HG03575 (cell line): ENCODE data around the gene PCK1.

Experiments used
- ATAC-seq: cut with Tn5 transposase; IDR thresholded peaks from one replicate; pipeline ENCODE4 v1.9.1; 2021; ENCODE audit not compliant: unreplicated experiment, insufficient number of reproducible peaks, low FRiP score; ENCODE audit errors: extremely low read depth

Gene PCK1

DNA sequence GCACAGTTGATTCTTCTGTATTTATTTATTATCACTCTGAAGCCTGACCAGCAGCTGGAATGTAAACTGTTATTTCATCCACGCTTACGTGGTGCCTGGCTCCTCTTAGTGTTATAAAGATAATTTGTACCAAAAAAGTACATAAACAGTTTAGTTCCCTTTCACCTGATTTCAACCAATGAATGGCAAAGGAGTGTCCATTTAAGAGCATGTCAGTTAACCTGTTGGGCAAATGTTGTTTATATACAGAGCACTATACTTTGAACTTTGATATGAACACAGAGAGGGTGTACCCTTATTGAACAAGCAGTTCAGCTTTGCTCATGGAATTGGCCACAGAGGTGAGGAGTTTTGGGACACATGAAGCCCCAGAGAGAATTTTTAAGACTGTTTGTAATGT, 28.8 kb upstream of the PCK1 start:
- ATAC-seq, result no peak

DNA sequence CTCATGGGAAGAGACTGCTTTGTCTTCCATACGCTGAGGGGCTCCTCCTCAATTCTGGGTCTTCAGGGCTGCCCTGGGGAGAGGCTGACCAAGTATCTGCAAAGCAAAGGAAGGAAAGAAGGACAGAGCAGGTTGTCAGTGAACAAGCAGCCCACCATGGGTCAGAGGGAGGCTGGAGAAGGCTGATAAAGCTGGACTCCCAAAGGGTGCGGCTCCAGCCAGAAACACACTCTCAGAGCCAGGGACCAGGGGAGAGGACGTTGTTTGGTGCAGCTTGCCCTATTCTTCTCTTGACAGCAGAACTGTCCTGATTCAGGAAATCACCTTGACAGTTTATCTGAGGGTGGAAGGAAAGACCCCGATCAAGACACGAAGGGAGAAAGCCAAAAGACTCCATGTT, 25.6 kb upstream of the PCK1 start:
- no peak for ATAC-seq

DNA sequence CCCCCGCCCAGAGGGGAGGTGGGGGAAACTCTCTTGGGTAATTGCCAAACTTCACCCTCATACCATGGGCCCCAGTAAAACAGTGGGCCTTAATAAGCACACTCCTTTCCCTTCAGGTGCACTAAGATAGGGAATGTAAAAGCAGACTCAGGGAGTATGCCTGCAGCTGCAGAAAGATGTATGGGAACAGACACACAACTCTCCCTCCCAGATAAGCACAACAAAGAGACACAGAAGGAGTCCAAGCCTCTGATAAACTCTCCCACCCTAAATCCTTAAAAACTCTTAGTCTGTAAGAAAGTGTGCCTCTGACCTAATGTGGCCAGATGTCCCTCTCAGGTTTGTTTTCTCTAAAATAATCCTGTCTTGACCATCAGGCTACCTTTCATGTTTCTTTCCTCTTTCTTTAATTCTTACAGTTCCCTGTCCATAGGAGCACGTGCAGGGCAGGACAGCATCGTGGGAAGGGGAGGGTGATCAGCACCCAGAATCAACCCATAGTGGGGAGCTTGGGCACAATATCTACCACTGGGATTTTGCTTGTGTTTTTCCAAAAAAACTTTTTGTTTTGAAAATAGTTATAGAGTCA, 24.7 kb upstream of the PCK1 start:
- no peak for ATAC-seq

DNA sequence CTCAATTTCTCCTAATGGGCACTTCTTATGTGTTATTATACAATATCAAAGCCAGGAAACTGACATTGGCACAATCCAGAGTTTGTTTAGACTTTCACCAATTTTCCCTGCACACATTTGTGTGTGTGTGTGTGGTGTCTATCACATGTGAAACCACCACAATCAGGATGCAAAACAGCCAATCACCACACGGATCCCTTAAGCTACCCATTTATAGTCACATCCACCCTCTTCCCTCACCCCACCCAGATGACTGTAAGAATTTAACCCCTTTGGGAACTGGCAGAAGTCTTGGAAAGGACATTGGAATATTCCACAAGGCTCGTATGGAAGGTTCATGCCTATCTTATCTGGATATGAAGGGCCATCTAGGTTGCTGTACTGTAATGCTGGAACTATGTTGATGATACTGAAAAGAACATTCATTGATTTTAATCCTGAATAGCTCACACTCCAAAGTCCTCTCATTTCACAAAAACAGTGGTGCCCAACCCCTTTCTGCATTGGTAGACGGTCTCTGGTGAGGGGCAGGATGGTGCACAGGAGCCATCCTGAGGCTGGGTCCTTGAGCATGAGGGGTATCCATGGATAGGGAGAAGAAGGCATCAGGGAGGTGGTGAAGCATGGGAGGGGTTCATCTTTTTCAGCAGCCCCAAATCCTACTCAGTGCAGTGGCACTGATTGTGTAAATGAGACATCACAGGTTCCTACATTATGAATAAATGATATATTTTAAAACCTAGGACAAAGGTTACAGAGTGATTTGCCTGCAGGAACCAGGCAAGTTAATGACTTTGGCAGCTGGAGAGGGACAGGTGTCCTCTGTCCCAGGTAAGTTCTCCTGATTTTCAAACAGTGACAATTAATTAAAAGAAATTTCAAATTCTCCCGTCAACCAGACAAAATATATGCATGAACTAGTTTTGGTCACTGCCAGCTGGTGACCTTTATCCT, 23.9 kb upstream of the PCK1 start:
- ATAC-seq, result no peak

DNA sequence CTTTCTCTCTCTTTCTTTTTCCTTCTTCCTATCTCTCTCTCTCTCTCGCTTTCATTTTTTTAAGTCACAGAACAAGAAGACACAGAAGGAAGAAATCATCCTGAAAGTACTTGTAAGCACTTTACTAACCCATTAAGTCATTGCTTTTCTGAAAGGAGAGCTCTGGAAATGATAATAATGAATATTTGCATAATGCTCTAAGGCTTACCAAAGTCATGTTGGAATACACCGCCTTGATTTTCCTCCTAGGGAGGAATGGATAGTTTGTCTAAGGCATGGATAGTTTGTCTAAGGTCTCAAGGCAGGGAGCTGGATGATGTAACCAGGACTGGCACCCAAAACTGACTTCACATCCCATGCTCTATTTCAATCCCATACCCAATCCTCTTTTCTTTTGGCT, 23.1 kb upstream of the PCK1 start:
- no peak for ATAC-seq

DNA sequence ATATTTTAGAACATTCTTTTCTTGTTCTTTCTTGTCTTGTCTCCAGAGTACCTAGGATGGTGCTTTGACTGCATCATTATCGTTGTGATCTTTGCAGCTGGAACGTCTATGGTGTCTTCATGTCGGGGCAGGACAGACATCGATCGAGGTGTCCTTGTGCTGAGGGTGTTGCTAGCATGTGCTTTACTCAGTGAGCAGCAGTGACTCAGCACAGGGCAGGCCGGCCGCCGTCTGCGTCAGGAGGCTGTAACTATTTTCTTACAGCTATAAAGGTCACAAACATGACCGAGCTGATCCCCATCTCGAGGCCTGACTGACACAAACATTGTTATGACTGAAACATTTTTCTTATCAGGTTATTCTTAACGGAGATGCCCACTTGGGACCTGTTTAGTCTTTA, 21.0 kb upstream of the PCK1 start:
- ATAC-seq, result no peak

DNA sequence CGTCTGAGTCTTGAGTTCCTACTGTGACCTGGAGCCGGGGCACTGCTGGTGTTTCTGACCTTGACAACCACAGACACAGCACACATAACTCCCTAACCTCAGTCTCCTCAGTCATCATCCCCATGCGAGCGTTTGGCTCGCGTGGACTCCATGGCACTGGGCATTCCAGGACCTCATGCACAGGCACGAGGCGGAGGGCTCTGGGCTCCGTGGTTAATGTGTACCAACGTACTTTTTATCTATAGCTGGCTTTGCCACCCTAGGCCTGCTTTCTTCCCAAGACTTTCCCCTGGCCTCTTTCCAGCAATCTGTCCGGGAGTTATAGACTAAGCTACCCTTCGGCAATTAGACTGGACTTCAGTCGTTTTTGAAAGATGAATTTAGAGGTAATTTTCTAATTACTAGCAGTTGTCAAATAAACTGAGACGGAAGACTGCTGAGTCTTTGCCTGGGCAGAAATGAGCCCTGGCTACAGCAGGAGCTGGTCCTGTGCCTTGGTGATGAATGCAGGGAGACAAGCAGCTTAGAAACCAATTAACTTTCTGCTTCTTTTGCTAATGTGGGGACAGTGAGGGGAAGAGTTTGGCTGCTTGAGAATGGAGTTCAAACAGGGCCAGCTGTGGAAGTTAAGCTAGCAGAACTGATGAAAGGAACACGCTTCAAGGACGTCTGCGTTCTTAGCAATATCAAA, 19.9 kb upstream of the PCK1 start:
- ATAC-seq, result no peak

DNA sequence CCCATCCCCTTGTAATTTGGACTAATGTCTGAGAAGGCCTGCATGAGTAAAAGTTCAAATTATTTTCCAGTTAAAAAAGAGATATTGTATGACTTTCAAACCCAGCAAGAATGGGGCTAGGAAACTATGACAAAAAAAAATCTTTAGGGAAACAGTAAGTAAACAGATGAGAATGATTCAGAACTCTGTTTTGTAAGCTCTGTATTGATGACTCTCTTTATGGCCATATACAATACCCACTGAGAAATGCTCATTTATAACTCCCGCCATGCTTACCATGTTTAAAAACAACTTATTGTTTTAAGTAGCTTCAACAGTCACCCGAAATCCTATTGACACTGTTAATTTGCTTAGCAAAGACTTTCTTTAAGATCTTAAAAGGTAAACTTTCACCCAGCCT, 17.2 kb upstream of the PCK1 start:
- ATAC-seq, result no peak

DNA sequence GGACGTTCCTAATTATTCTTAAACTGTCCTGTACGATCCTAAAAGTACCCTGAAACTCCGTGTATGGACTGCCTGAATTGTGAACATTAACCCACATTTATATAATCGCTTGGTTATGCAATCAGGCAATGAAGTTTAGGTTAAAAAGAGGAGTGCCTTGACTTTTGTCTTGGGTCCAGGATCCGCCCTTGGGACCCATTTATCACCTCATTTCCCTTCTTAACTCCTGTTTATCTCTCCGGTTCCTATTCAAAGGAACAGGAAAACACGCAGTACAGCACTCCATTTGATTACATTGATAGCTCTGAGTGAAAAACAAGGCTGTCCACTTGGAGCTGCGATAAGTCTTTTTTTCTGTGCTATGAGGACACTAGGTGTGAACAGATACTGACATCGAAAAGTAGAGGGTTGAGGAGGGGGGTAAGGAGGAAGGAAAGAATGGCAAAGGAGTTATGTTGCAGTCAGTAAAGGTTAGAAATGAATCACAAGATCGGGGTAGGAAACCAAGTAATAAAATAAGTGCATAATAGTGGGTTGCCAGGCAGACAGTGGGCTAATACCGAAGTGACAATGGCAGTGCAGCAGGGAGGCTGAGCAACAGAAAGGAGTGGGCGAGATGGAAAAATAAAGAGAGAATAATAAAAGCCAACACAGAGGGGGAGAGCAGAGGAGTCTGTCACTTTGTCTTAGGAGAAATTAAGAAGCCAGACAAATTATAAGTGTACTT, 15.9 kb upstream of the PCK1 start:
- ATAC-seq, result no peak

DNA sequence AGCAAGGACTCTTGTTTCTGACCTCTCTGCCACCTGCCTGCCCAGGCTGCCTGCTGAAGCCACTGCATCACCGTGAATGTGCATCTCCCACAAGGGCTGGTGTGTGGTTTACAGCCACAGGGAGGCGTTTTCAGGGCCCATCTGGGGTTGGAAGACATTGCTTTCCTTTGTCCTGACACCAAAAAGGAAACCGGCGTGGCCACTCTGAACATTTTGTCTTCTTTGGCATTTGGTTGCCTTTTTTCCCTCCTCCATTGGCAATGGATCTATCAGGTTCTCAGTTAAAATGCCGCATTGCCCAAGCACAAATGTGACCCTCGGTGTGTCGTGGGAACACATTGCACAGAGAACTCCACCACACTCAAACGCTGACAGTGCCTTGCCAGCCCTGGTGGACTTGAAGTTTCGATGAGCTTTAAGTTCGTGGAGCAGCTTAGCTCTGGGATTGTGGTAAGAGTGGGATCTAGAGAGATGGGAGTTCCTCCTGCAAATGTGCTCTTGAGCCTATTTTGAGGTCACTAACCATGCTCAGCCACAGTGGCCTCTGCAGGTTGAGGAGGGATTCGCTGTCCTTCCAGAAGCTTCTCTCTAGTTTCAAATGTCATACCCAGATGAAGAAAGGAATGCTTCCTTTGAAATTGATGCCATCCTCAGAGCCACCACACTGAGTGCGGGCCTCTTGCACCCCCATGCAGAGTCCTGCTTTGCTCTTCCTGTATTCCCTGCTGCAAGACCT, 14.8 kb upstream of the PCK1 start:
- ATAC-seq, result no peak

DNA sequence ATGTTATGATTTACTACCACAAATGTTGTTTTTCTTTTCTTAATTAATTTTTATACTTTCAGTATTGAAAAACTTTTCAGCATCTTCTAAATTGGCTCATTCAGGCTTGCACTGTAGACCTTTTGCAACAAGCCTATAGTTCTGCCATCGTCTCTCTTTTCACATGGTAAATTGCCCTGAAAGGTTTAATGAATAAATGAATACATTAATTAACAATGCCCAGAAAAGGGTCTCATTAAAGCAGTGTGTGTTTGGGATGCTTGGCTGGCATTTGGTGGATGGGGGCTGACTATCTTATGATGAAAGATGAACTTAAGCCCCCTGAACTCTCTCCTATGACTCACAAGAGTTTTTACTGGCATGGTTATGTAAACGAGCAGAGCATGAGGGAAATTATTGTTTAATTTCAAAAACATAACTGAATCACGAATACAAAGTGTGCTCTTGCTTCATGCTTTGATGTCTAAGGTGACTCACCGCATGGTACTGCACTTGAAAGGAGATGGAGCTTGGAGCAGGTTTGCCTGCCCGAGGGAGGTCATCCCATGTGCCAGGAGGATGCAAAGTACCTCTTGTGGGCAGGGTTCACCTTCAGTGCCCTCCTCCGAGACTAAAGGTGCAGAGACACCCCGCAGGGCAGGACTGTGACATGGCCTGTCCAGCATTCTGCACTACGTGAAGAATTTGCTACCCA, 13.8 kb upstream of the PCK1 start:
- ATAC-seq, result no peak

DNA sequence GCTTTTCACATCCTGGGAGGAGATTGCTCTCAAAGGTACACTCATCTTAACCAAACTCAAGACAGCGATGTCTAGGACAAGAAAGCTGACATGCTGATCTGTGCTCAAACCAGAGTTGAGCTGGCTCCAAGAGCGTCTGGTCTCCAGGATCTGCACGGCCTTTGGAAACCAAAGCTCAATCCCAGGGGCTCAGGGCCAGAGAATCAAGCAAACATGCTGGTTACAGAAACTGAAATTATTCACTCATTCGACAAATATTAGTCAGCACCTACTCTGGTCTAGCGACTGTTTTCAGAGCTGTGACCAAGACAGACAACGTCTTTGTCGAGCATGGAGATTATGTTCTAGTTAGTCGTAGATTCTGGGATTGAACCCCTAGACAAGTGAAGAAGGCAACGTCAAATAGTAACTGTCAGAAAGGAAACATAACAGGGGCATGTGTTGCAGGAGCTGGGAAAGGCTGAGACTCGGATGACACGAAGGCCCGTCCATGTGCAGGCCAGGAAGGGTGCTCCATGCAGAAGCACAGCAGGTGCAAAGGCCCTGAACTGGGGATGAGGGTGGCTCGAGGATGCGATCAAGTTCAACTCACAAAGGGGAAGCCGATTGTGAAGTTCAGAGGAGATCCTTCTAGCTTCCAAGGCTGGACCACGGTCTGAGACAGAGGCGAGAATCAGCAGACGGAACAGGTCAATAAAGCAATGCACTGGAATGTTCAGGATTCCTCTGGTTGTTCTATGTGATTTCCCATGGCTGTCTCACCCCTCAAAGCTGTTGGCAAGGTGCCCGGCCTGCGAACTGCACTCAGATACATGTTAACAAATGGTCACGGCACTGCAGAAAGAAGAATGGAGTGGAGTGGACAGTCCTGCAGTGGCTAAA, 12.5 kb upstream of the PCK1 start:
- no peak for ATAC-seq

DNA sequence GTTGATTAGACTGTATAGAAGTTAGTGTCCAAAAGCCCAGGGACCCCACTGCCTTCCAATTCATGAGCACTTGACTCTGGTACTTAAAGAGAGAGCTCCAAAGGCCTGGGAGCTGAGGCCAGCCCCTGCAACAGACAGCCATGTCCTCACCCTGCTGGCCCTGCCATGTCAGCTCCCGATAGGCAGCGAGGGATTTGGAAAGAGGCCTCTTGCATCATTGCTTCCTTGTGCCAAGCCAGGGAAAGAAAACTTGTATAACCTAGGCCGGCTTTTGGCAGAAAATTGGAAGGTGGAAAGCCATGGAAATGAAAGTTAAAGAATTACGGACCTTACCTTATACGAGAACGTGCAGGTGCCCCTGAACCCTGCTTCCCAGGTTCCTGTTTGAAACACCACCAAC, 8.4 kb upstream of the PCK1 start:
- ATAC-seq, result no peak

DNA sequence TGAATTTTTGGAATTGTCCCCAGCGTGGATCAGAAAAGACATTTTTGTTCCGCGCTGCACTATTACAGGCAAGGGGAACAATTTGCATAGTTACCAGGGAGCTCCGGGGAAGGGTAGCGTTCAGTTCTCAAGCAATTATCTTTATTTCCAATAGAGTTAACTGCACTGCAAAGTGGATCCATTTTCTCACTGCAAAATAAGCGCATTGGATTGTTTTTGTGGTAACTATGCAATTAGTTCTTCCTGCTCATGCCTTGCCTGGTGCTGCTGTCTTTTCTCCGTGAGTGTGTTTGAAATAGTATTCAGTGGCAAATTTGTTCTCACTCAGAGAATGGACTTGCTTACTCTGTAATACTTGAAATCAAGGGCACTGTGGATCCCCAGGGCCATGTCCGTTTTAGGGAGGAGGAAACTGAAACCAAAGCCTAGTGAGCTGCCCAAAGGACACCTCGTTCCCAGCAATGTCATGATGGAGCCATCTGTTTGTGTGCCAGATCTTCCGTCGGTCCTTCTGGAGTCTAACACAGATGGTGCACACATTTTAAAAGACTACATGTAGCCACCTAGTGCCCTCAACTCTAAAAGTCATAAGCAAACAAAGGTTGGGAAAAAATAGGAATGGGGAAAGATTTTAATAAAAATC, 7.4 kb upstream of the PCK1 start:
- ATAC-seq, result no peak

DNA sequence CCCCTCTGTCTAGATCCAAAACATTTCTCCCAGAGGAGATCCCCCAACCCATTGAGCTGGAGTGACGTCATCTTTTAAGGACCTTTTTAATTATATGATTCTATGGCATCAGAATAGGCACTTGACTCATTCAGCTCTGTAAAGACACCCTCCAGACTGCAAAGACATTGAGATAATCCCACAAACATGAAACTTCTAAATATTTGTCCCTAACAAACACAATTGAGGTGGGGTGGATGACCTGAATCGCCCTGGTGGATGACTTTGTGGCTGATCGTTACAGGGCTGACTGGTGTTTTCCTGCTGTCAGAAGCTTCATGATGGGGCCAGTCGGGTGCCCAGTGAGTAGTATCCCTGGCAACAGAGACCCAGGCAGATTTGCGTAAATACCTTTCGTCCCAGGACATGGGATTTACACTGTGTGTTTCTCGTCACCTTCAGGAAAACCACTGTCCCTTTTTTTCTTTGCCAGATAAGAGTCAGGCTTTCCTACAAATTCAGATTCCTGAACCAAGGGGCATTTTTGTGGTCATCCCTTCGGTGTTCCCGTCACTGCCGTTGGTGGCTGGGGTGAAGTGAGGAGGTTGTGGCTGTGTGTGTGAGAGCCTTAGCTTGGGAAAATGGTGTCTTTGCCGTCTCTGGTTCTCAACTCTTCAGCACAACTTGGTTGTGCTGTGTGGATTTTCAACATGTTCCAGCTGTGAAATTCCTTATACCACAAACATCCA, 5.3 kb upstream of the PCK1 start:
- ATAC-seq, result no peak

DNA sequence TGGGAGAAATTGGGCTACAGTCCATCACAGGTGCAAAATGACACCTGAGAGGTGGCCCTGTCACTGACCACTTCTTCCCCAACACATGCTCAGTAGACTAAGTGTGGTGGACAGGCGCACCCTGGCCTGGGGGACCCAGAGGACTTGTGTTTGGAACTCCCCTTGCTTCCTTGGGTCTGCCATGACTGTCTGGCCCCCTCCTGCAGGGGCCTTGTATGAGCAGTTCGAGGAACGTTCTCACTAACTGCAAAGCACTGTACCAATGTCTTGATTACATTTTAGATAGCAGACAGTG, 4.0 kb upstream of the PCK1 start:
- ATAC-seq, result no peak
